IPS-20b (cell line): Measurements from ENCODE around the gene ZNF473.

ENCODE experiments used
- H3K27ac ChIP-seq: one replicate; pipeline ENCODE4 v1.5.1; 2013; ENCODE audit warnings: low read length
- H3K27me3 ChIP-seq: 2 replicates; pipeline ENCODE4 v1.6.1; 2013; ENCODE audit warnings: mild to moderate bottlenecking, low read length, inconsistent platforms; ENCODE audit not compliant: insufficient read depth
- H3K36me3 ChIP-seq: 2 replicates; pipeline ENCODE4 v1.6.1; 2013; ENCODE audit warnings: low read depth, mild to moderate bottlenecking, inconsistent platforms, low read length, moderate library complexity; ENCODE audit not compliant: insufficient read depth
- H3K4me1 ChIP-seq: 2 replicates; pipeline ENCODE4 v1.6.1; 2013; ENCODE audit warnings: mild to moderate bottlenecking, control low read depth, inconsistent platforms, low read length, moderate library complexity; ENCODE audit not compliant: insufficient read depth
- H3K4me3 ChIP-seq: 2 replicates; pipeline ENCODE4 v1.5.1; 2013; ENCODE audit warnings: mild to moderate bottlenecking, low read length, inconsistent platforms
- H3K9ac ChIP-seq: 2 replicates; pipeline ENCODE4 v1.6.1; 2013; ENCODE audit warnings: low read depth, mild to moderate bottlenecking, inconsistent platforms, low read length, moderate library complexity
- H3K9me3 ChIP-seq: 2 replicates; pipeline ENCODE4 v1.6.1; 2013; ENCODE audit warnings: mild to moderate bottlenecking, low read depth, low read length, inconsistent platforms; ENCODE audit not compliant: insufficient read depth

Gene ZNF473

GRCh38 chr19:49988007-49988406, 37.8 kb upstream of the ZNF473 start:
- Histone ChIP-seq H3K9me3 (no peaks in the 10 kb centered on the region), H3K4me1 (no peaks in the 10 kb centered on the region), H3K27ac (no peak overlapping the region), H3K27me3 (no peaks in the 10 kb centered on the region), H3K4me3 (no peak overlapping the region), H3K9ac (no peak overlapping the region), H3K36me3 (peaks cover 6% of the 10 kb centered on the region)

- no peak overlapping the region for H3K4me3 ChIP-seq
- no peak overlapping the region for H3K27ac ChIP-seq
- H3K4me1 ChIP-seq: no peaks in the 10 kb centered on the region
- no peak overlapping the region for H3K9ac ChIP-seq
- no peaks in the 10 kb centered on the region for H3K9me3 ChIP-seq
- H3K36me3 ChIP-seq: peaks cover 6% of the 10 kb centered on the region
- H3K27me3 ChIP-seq: no peaks in the 10 kb centered on the region
Measured at GRCh38 chr19:49988433-49988832, 37.4 kb upstream of the ZNF473 start.

DNA sequence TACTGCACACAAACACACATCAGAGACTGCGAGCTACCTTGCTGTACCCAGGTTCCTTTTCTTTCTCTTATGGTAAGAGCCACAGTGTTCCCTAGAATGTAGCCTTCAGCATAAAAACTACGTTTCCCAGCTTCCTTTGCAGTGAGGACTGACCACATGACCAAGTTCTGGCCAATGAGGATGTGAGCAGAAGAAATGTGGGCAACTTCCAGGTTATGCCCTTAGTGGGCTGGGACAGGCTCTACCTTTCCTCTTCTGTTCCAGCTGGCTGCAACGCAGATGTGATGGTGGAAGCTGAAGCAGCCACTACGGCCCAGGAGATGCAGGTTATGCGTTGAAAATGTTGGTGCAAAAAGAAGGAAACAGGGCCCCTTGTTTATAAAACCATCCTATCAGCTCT, 28.1 kb upstream of the ZNF473 start:
- H3K27ac ChIP-seq: no peak overlapping the region
- H3K4me3 ChIP-seq: no peak overlapping the region
- H3K27me3 ChIP-seq: no peaks in the 10 kb centered on the region
- peaks cover 27% of the 10 kb centered on the region for H3K36me3 ChIP-seq
- H3K9ac ChIP-seq: no peak overlapping the region
- no peaks in the 10 kb centered on the region for H3K9me3 ChIP-seq
- no peaks in the 10 kb centered on the region for H3K4me1 ChIP-seq

GRCh38 chr19:49999371-50000010, 26.3 kb upstream of the ZNF473 start:
- Histone ChIP-seq H3K27me3 (no peaks in the 10 kb centered on the region), H3K9me3 (no peaks in the 10 kb centered on the region), H3K4me1 (no peaks in the 10 kb centered on the region), H3K9ac (no peak overlapping the region), H3K36me3 (peaks cover 26% of the 10 kb centered on the region), H3K4me3 (no peak overlapping the region), H3K27ac (no peak overlapping the region)

DNA sequence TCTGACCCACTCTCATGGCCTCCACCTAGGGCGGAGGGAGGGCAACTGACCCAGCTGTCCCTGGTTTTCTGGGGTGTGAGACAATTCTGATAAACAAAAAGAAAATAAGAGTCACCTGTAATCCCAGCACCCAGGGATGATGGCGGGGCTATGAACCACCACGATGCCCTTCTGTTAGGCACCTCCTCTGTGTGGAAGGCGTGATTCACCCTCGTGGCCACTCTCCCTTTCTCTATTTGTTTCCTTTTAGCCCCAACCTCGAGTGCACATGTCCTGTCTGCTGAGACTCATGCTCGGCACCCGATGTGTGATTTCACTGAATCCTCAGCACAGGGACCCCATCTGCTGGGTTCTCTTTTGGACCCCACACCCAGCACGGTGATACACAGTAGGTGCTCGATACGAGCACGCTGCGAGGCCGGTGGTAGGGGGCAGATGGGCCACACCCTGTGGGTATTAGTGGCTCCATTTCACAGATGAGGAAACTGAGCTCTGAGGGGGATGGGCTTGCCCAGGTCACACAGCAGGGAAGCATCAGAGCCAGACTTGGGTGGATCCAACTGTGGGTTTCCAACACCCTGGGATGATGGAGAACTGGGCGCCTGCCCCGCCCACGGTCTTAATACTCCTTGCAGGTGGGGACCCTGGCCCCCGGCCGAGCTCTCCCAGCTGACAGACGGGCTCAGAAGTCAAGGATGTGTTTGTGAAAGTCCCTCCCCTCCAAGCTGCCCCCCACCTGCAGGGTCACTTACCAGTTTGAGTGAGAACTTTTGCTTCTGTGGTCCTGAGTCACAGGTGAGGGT, 25.6 kb upstream of the ZNF473 start:
- Histone ChIP-seq H3K27ac (no peak overlapping the region), H3K9ac (no peak overlapping the region), H3K27me3 (no peaks in the 10 kb centered on the region), H3K36me3 (peaks cover 29% of the 10 kb centered on the region), H3K4me1 (no peaks in the 10 kb centered on the region), H3K9me3 (no peaks in the 10 kb centered on the region), H3K4me3 (no peak overlapping the region)

GRCh38 chr19:50000841-50001557, 24.8 kb upstream of the ZNF473 start:
- H3K9me3 ChIP-seq: no peaks in the 10 kb centered on the region
- no peak overlapping the region for H3K9ac ChIP-seq
- no peak overlapping the region for H3K4me3 ChIP-seq
- H3K4me1 ChIP-seq: no peaks in the 10 kb centered on the region
- H3K27me3 ChIP-seq: no peaks in the 10 kb centered on the region
- no peak overlapping the region for H3K27ac ChIP-seq
- peaks cover 31% of the 10 kb centered on the region for H3K36me3 ChIP-seq

DNA sequence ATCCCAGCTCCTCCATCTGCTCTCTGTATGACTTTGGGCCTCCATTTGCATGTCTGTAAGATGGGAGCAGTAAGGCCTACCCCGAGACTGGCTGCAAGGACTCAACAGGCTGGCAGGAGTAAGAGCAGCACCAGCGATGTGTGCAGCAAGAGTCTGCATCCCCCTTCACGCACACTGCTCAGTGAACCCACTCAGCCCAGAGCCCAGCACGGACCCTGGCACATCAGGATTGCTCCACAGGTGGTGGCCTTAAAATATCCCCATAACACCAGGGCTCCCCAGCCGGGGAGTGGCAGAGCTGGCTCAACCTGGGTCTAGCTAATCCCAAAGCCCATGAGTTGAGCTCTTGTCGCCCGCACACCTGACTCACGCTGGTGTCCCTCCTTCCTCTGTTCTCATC, 24.0 kb upstream of the ZNF473 start:
- H3K4me1 ChIP-seq: no peaks in the 10 kb centered on the region
- H3K4me3 ChIP-seq: no peak overlapping the region
- H3K36me3 ChIP-seq: peaks cover 33% of the 10 kb centered on the region
- no peak overlapping the region for H3K27ac ChIP-seq
- H3K9me3 ChIP-seq: no peaks in the 10 kb centered on the region
- H3K27me3 ChIP-seq: no peaks in the 10 kb centered on the region
- no peak overlapping the region for H3K9ac ChIP-seq

DNA sequence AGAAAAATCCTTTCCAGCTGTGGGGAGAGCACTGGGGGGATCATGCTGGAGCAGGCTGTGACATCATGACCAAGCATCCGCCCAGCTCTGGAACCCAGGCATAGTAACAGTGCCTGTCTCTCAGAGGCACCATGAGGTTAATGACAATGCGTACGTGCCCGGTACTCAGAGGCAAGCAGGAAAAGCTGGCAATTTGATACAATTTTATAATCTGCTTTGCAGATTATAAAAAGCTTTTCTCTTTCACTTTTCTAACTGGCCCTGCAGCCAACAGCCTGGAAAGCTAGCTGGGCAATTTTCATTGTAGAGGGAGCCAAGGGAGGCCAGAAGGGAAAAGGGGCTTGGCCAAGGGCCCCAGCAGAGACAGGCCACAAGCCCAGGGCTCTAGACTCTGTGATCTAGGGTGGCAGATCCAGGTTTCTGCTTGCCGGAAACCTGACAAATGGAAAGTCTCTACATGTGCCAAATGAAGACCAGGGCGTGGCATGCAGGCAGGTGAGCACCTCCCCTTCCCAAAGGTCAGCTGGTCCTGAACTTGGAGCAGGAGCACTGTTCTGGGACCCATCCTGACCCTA, 23.3 kb upstream of the ZNF473 start:
- H3K36me3 ChIP-seq: peaks cover 37% of the 10 kb centered on the region
- H3K4me3 ChIP-seq: no peak overlapping the region
- H3K27me3 ChIP-seq: no peaks in the 10 kb centered on the region
- no peak overlapping the region for H3K9ac ChIP-seq
- H3K27ac ChIP-seq: no peak overlapping the region
- H3K4me1 ChIP-seq: no peaks in the 10 kb centered on the region
- H3K9me3 ChIP-seq: no peaks in the 10 kb centered on the region

GRCh38 chr19:50003254-50003788, 22.5 kb upstream of the ZNF473 start:
- no peak overlapping the region for H3K27ac ChIP-seq
- peaks cover 38% of the 10 kb centered on the region for H3K36me3 ChIP-seq
- H3K27me3 ChIP-seq: no peaks in the 10 kb centered on the region
- H3K4me1 ChIP-seq: no peaks in the 10 kb centered on the region
- H3K9me3 ChIP-seq: no peaks in the 10 kb centered on the region
- H3K9ac ChIP-seq: no peak overlapping the region
- H3K4me3 ChIP-seq: no peak overlapping the region

- Histone ChIP-seq H3K4me3 (no peak overlapping the region), H3K9ac (no peak overlapping the region), H3K27ac (no peak overlapping the region), H3K4me1 (no peaks in the 10 kb centered on the region), H3K9me3 (no peaks in the 10 kb centered on the region), H3K27me3 (no peaks in the 10 kb centered on the region), H3K36me3 (peaks cover 38% of the 10 kb centered on the region)
Measured at GRCh38 chr19:50003810-50004419, 21.9 kb upstream of the ZNF473 start.

DNA sequence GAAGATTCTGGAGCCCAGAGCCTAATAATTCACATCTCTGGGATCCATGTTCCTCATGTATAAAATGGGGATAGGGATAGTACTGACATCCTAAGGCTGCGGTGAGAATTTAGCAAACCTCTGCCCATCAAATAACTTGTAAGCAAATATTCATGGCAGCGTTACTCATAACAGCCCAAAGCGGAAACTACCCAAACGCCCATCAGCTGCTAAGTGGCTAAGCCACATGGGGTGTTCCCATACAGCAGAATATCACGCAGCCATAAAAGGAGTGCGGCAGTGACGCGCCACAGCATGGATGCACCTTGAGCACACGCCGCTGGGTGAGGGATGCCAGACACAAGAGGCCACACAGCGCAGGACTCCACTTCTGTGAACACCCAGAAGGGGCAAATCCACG, 20.4 kb upstream of the ZNF473 start:
- Histone ChIP-seq H3K27me3 (no peaks in the 10 kb centered on the region), H3K4me1 (no peaks in the 10 kb centered on the region), H3K36me3 (peaks cover 30% of the 10 kb centered on the region), H3K4me3 (no peak overlapping the region), H3K27ac (no peak overlapping the region), H3K9me3 (no peaks in the 10 kb centered on the region), H3K9ac (no peak overlapping the region)
